ENCODE data around the gene UNC93B1. TPM values are rescaled to one million over a fixed set of nuclear protein-coding genes. Genes with fewer than 3 reads are reported as not detected.

UNC93B1 gene
- total RNA-seq, 1 experiment from 2014 or later: 23.3 TPM

- Mint-ChIP-seq H3K27ac (peak overlapping the region in 1 of 3 experiments; percentile 73; a peak in 1 of 7 replicates), H3K9me3 (no peaks in the 10 kb centered on the region)
These were observed 40.4 kb upstream of the UNC93B1 start for GRCh38 chr11:68044145-68044813.

More at GRCh38 chr11:68044145-68044813, 40.4 kb upstream of the UNC93B1 start:
- Histone ChIP-seq H3K27ac (ENCODE audit: insufficient read length, low read depth, low read length) (no peak overlapping the region), H2BK15ac (ENCODE audit: low read depth, low read length) (no peak overlapping the region), H3T11ph (ENCODE audit: low read length) (no peak overlapping the region), H3K27me3 (ENCODE audit: insufficient read depth, low read length) (no peaks in the 10 kb centered on the region), H2AK5ac (ENCODE audit: insufficient read length, low read length) (no peak overlapping the region), H4K20me1 (ENCODE audit: control insufficient read depth, insufficient read depth, insufficient read length) (no peaks in the 10 kb centered on the region), H3K23me2 (ENCODE audit: insufficient read length, low read depth, low read length, poor library complexity, severe bottlenecking) (no peaks in the 10 kb centered on the region), H3K79me2 (ENCODE audit: insufficient read depth, low read length) (no peaks in the 10 kb centered on the region), H3K23ac (ENCODE audit: insufficient read length, low read depth, low read length) (no peak overlapping the region), H2AFZ (ENCODE audit: low read length) (no peak overlapping the region), H3K4me2 (ENCODE audit: insufficient read depth, insufficient read length, low read length) (no peak overlapping the region), H3K14ac (ENCODE audit: insufficient read depth, low read length) (no peak overlapping the region; the same call in 1 of the 2 replicates), H2BK120ac (ENCODE audit: low read depth, low read length, poor library complexity, severe bottlenecking) (no peak overlapping the region), H2BK12ac (ENCODE audit: insufficient read length, low read depth, low read length) (no peak overlapping the region), H2BK20ac (ENCODE audit: low read depth, low read length, poor library complexity, severe bottlenecking) (no peak overlapping the region), H3K4ac (ENCODE audit: low read depth, low read length) (no peak overlapping the region), H2BK5ac (ENCODE audit: insufficient read length, low read length) (no peak overlapping the region), H4K5ac (ENCODE audit: insufficient read length, low read depth, low read length) (no peak overlapping the region), H4K91ac (ENCODE audit: insufficient read length, low read depth, low read length) (no peak overlapping the region), H3K9me3 (ENCODE audit: control insufficient read depth, low read depth, low read length) (no peaks in the 10 kb centered on the region), H3K4me1 (ENCODE audit: insufficient read depth, low read length) (no peaks in the 10 kb centered on the region; the same call in 1 of the 2 replicates), H3K18ac (ENCODE audit: insufficient read length, low read depth, low read length) (no peak overlapping the region), H3K79me1 (ENCODE audit: insufficient read depth, low read depth, low read length, poor library complexity, severe bottlenecking) (no peaks in the 10 kb centered on the region), H4K8ac (replicated peaks; ENCODE audit: insufficient read length, low read depth, low read length) (no peak overlapping the region), H3K9ac (ENCODE audit: extremely low read depth, insufficient read length, low read length) (no peak overlapping the region), H3K56ac (ENCODE audit: insufficient read length, low read depth, low read length) (no peak overlapping the region)
- no peaks in the 10 kb centered on the region for H3K27me3 Mint-ChIP-seq (ENCODE audit: low read depth)
- peaks cover 7 to 9% of the 10 kb centered on the region in 2 experiments for H3K4me1 Mint-ChIP-seq
- WGBS (ENCODE audit: extremely low coverage, insufficient read length, low lambda C conversion rate): no CpG with 5 or more reads among the region's 24 CpGs
- TF ChIP-seq CTCF (conservative IDR thresholded peaks at IDR 0.05): no peak; the same call in 2 of the 3 replicates
- DNase-seq: peak; percentile 54
- H3K4me3 Mint-ChIP-seq: no peak overlapping the region
- H3K36me3 Mint-ChIP-seq (ENCODE audit: insufficient read depth in 1 of 3, low read depth in 3 of 3): no peaks in the 10 kb centered on the region; a peak in 1 of 7 replicates

Data from H9 (cell line).